GM19468 (cell line): Measurements from ENCODE around the gene MRPL54.

Source experiments
- ATAC-seq: cut with Tn5 transposase; IDR thresholded peaks from one replicate; pipeline ENCODE4 v1.9.1; 2021; ENCODE audit warnings: mild to moderate bottlenecking, moderate library complexity, moderate number of reproducible peaks; ENCODE audit not compliant: unreplicated experiment; ENCODE audit errors: extremely low read depth

MRPL54 gene

GRCh38 chr19:3782903-3783302, 20.4 kb downstream of the MRPL54 start:
- ATAC-seq, result no peak

GRCh38 chr19:3783660-3784584, 21.4 kb downstream of the MRPL54 start:
- ATAC-seq, result no peak

- no peak for ATAC-seq
Measured at GRCh38 chr19:3784607-3785450, 22.3 kb downstream of the MRPL54 start.

- ATAC-seq, result no peak
Measured at GRCh38 chr19:3785451-3785937, 23.0 kb downstream of the MRPL54 start.

GRCh38 chr19:3785938-3786824, 23.7 kb downstream of the MRPL54 start, which contains the start of gene MATK:
Gene MATK, minus strand, starts transcription at chr19:3786381. Its CDS starts 1,246 bp downstream, at chr19:3785135.
- no peak for ATAC-seq

- no peak for ATAC-seq
Measured at GRCh38 chr19:3788996-3789778, 26.7 kb downstream of the MRPL54 start.

GRCh38 chr19:3790209-3790734, 27.8 kb downstream of the MRPL54 start:
- no peak for ATAC-seq

- no peak for ATAC-seq
Measured at GRCh38 chr19:3790941-3791340, 28.5 kb downstream of the MRPL54 start.

GRCh38 chr19:3792114-3792513, 29.6 kb downstream of the MRPL54 start:
- no peak for ATAC-seq

GRCh38 chr19:3793799-3794198, 31.3 kb downstream of the MRPL54 start:
- ATAC-seq, result no peak

- ATAC-seq, result no peak
Measured at GRCh38 chr19:3796358-3796757, 33.9 kb downstream of the MRPL54 start.

DNA sequence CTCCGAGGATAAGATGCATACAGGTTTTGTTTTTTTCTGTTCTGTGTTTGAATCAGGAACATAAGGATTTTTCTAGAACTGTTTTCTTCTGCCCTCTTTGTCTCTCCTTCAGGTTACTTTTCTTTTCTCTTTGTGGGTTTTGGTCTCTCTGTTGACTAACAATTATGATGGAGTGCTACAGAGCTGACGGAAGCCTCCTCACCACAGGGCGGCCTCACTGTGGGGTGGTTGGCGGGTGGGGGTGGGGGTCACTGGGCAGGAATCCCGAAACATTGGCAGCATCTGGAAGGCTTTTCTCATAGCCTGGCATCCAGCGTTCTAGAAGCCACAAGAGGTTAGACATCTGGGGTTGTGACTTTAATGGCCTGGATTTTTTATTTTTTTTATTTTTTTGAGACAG, 35.7 kb downstream of the MRPL54 start:
- ATAC-seq, result no peak

DNA sequence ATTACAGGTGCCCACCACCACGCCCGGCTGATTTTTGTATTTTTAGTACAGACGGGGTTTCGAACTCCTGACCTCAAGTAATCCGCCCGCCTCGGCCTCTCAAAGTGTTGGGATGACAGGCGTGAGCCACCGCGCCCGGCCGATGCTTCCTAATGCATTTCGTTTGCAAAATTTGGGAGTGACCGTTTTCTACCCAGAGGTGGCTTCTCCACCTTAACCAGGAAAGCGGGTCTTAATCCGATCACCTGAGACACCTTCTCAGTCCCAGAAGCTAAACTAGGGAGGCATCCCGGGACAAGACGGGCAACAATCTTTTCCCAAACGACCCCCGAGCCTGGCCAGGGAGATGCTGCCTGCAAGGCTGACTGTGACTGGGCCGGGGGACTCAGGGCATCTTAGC, 38.5 kb downstream of the MRPL54 start:
- ATAC-seq, result no peak

DNA sequence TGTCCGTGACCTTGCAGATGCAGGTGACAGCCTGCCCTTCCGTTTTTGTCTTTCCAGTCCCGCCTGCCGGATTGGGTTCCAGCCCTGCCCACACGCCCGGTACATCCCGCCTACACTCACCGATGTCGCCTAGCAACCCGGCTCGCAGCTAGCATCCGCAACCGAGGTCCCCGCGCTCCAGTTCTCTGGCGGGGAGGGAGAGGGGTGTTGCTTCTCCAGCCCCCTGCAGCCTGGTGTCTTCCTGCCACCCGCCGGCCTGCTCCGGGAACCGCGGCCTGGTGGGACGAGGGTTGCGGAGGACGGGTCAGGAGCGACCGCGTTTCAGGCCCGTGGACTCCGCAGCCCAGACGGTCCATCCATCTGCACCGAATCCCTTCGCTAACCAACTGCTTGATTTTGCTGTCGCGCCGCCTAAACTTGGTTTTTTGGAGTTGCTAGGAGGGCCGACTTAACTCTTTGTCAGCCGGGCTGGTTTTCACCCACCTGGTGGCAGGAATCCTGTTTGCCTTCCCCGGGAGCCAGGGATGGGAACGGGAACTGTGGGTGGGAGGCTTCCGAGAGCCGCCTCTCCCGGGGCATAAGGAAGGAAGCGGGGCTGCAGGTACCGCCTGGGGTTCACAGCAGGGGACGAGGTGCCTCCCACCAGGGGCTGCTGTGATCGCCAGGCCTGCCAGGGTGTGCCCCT, 39.1 kb downstream of the MRPL54 start:
- ATAC-seq, result no peak

DNA sequence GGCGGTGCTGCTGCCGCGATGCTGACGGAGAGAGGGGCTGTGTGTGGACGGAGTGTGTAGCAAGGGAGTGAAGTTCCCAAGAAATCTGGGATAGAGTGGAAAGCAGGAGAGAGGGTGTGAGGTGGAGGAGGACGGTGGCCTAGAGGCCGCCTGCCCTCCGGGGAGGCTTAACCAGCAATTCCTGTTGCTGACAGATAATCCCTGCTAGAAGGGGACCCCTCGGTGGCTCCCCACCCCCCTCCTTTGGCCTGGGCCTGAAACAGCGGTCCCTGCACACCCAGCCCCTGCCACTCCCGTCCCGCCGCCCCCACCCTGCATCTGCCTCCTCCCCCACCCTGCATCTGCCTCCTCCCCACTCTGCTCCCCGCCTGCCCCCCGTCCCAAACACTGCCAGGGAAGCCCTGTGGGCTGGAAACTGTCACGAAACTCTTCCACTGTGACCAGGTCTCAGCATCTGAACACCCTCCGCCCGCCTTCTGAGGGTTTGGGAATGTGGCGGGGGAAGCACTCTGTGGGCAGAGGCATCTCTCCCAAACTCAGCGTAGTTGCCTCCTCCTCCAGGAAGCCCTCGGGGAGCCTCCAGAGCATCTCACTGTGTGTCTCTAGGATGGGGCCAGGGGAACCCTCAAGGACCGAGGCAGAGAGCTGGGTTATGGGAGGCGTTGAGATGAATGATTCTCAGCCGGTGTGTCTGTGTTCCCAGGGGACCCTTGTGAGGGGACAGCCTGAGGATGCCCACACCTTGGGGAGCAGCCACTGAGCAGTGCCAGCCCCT, 40.8 kb downstream of the MRPL54 start:
- no peak for ATAC-seq

DNA sequence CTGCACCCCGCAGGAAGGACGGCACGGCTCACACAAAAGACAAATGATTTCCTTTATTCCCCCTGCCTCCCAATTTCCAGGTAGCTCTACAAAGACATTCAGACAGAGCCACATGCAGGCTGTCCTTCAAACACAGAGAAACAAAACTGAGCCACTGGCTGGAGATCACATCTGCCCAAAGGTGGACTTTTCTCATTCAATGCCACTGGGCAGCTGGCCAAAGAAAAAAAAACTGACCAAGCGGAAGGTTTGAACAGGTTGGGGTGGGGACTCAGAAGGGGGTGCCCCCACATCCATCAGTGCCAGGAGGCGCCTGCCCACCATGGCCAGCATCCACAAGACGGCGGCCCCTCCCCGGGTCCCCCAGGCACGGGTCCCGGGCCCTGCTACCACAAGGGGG, 41.5 kb downstream of the MRPL54 start:
- ATAC-seq, result no peak

DNA sequence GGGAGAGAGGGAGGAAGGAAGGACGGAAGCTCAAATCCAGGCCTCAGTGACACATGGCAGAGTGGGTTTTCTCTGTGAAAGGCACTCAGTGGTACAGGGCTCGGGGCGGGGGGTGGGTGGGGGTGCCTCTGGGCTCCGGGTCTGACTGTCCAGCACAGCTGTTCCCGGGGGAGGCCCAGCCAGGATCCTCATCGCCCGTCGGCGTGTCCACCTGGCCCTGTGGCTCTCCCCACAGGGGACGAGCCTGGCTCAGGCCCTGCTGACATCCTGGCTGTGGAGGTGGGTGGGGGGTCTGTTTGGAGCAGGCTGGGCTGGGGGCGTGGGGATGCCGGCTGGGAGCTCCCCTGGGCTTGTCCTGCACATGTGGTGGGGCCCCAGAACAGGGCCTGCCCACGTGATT, 41.9 kb downstream of the MRPL54 start:
- ATAC-seq, result no peak

GRCh38 chr19:3805859-3806258, 43.4 kb downstream of the MRPL54 start:
- ATAC-seq, result no peak
